G401.6 (cell line): ENCODE results near the gene HMG20A.

Source experiments
- FAIRE-seq: peaks from 2 replicates; lab custom pipeline; 2012; peaks lifted over from hg19 to GRCh38; lab: Jason Lieb, UNC

The HMG20A gene

DNA sequence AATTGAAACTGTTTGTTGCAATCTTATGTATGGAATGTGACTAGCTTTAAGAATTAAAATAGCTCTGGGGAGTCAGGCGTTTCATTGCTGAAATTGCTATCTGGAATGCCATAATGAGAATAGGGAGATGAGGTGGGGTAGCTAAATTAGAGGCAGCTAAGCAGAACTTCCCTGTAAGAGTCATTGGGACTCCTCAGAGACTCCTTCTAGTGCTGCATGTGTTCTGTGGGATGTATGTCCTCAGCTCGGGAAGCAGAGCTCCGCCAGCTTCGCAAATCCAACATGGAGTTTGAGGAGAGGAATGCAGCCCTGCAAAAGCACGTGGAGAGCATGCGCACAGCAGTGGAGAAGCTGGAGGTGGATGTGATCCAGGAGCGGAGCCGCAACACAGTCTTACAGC is 57.4 kb downstream of the HMG20A start:
- FAIRE-seq: no peak

- FAIRE-seq: no peak
These were observed 58.3 kb downstream of the HMG20A start for GRCh38 chr15:77479015-77479414.

- no peak for FAIRE-seq
These were observed 60.4 kb downstream of the HMG20A start for GRCh38 chr15:77480859-77481633.

DNA sequence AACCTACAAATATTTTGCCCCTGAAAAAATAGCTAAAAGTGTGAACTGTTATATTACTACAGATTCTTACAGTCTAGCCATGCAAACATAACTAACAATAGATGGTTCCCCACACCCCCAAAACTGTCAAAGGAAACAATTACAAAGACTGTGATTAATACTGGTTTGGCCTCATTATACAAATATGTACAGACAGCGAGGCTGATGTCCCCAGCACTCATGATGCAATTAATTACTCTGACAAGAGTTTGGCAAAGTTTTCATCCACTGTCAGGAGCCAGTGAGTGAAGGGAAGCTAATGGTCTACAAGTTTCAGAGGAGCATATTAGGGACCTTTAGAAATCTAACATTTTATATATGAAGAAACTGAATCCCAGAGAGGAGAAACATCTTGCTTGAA is 61.0 kb downstream of the HMG20A start:
- FAIRE-seq: no peak

GRCh38 chr15:77482570-77482969 is 61.9 kb downstream of the HMG20A start:
- FAIRE-seq: no peak

DNA sequence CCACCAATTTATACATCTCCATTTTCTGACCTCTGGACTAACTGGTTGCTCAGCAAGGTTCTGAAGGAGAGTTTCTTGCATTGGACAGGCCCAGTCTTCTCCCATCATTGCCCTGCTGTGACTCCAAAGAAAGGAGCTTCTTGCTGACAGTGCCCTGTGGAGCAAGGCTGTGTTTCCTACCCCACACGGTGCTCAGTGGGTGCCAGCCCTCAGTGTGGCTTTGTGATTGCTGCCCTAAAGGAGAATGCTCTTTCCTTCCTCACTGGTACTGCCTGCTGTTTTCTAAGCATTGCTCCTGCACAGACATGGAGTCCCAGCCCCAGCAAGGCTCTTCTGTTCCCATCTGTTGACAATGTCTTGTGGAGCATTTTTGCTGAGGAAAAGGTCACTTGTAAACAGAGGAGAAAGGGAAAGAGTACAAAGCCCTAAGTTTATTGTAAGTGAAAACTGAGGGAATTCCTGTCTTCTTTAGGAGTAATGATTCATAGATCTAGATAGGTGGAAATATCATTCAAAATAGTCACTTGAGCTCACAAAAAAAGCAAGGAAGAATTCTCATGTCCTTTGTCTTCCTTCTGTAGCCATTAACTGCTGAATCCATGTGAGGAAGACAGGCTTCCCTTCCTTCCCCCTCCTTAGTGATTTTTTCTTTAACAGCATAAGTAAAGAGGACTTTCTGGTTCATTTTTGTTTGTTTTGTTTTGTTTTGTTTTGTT is 62.9 kb downstream of the HMG20A start:
- no peak for FAIRE-seq

DNA sequence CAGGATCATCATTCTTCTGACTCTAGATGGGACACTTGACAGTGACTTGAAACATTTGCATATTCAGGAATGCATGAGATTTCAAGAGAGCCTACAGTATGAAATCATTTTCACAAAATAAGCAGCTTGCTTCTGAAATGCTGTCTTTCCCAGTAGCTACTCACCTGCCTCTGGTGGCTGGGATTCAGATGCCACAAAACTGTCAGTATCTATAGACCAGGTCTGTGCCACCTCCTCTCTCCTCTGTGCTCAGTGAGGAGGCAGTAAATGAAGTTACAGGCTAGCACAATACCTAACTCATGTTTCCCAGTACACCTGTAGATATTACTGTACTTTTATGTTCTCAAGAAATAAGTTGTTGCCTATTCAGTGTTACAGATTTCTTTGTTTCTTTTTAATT is 64.3 kb downstream of the HMG20A start:
- FAIRE-seq: no peak

GRCh38 chr15:77486542-77487468 is 66.1 kb downstream of the HMG20A start:
- FAIRE-seq: no peak

- FAIRE-seq: no peak
These were observed 66.8 kb downstream of the HMG20A start for GRCh38 chr15:77487469-77487842.

GRCh38 chr15:77487888-77488287 is 67.2 kb downstream of the HMG20A start:
- no peak for FAIRE-seq

DNA sequence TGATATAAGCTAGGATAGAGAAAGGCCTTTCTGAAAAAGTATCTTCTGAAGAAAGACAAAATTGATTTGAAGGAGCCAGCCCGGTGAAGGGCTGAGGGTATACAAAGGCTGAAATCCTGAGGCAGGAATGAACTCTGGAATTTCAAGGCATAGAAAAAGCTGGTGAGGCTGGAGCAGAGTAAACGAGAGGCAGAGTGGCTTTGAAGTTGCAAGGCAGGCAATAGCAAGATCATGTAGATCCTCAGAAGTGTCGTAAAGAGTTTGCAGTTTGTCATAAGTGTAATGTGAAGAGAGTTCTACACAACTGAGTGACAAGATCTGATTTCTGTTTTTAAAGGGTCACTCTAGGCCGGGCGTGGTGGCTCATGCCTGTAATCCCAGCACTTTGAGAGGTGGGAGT is 69.0 kb downstream of the HMG20A start:
- no peak for FAIRE-seq

DNA sequence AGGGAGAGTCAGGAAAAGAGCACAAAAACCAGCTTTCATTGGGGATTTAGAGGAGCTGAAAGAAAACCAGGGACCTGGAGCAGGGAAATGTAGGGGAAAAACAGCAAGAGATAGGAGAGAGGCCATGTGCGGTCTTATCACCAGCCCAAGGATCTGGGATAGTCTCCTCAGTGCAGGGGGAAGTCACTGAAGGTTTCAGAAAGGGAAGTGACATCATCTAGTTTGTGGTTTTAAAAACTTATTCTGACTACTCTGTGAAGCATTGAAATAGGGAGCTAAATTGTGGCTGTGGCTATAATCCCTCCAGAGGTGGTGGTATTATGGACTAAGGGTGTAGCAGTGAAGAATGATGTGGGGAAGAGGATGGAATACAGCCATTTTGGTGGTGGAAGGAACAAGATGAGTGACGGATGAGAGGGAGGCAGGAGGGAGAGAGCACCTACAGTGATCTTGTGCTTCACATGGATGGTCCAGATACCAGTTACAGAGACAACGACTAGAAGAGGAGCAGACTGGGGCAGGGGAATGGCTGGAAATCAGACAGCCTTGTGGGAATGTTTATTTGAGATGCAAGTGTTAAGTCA is 72.7 kb downstream of the HMG20A start:
- FAIRE-seq: no peak

DNA sequence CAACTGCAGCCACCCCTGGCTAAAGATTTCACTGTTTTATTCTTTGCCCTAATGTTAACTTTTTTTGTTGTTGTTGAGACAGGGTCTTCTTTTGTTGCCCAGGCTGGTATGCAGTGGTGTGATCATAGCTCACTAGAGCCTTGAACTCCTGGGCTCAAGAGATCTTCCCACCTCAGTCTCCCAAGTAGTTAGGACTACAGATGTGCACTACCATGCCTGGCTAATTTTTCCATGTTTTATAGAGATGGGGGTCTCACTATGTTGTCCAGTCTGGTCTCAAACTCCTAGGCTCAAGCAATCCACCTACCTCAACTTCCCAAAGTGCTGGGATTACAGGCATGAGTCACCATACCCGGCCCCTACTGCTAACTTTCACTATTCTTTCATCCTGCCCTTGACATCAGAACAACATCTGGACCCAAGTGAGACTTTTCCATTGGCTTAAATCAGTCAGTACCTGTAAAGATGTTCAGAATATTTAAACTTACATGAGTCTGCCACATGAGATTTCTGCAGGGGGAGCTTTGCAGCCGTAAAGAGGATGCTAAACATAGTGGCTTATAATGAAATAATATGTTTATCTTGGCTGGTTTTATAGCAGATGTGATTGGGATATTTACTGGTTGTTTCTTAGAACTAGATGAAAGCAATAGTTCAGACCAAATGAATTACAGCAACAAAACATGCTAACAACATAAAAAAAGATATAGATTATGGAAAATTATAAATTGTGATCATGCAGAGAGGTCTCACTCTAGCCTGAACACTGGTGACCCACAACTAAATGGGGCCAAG is 73.6 kb downstream of the HMG20A start:
- no peak for FAIRE-seq

DNA sequence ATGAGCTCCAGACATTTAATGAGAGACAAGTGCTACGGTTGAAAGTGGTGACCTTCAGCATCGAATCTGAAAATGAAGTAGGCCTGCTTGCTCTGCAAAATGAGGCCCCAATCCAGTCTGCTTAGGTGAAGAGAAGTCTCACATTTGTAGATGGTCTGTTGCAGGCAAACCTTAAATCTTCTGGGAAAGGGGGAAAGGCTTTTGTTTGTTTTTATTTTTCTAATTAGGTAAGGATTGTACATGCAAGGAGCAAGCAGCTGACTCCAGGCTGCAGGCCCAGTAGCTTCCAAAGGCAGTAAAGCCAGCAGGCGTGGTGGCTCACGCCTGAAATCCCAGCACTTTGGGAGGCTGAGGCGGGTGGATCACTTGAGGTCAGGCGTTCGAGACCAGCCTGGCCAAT is 74.3 kb downstream of the HMG20A start:
- no peak for FAIRE-seq

DNA sequence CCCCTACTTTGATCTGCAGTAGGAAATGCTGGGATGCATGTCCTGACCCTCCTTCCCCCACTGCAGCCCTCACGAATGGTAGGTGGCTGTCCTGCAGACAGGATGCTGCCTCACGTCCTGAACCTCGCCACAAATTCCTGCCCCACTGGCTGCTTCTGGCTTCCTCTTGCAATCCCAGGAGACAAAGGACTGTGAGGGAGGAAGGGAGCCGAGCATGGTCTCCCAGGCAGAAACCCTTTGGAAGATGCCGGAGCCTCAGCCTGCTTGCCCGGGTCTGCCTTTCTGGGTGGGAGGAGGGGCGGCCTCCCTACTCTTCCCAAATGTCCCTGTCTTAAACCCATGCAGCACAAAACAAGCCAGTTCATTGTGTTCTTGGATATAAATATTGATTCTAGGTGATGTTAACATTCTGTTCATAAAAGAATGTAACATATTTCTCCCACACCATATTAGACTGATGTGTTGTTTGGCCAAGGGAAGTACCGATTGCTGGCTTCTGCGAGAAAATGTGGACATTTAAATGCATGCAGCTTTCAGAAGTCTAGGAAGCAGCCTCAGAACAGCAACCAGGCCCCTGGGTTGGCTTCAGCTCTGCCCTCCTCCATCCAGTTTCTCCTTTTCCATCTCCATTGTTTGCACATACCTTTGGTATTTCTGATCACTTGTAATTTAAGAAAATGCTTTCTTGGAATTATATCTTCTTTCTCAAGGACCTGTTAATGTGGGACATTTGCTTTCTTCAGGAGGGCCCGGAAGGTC is 75.3 kb downstream of the HMG20A start:
- no peak for FAIRE-seq

DNA sequence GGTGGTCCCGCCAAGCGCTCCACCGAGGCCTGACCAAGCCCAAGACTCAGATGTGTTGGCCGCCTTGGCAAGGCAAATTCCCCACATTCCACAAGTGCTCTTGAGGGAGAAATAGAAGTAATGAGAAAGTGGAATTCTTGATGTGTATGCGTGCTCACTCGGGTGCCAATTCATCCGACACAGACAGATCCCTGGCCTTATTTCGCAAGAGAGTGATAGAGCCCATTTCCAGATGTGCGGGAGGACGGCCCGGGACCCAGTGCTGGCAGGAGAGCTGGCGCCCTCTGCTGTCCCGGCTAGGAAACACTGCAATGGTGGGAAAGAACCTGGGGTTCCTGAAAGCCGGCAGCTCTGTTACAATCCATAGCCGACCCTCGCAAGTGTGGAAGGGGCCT is 76.0 kb downstream of the HMG20A start:
- no peak for FAIRE-seq

- FAIRE-seq: no peak
These were observed 76.5 kb downstream of the HMG20A start for GRCh38 chr15:77497110-77497737.

- FAIRE-seq: no peak
These were observed 77.3 kb downstream of the HMG20A start for GRCh38 chr15:77497942-77498361.

GRCh38 chr15:77499087-77499760 is 78.5 kb downstream of the HMG20A start:
- FAIRE-seq: no peak

GRCh38 chr15:77500989-77501388 is 80.3 kb downstream of the HMG20A start:
- no peak for FAIRE-seq
